WTC11 (cell line): ENCODE measurements around the gene HINFP.

Experiments used
- CREB1 ChIP-seq: sonication (generic); formaldehyde crosslinking; IDR thresholded peaks from 2 replicates; pipeline ENCODE4 v1.8.0; 2023; ENCODE audit warnings: mild to moderate bottlenecking, missing genetic modification reagents
- MYBL2 ChIP-seq: sonication (generic); formaldehyde crosslinking; IDR thresholded peaks from 2 replicates; pipeline ENCODE4 v1.8.1; 2023; ENCODE audit warnings: mild to moderate bottlenecking, moderate library complexity, missing genetic modification reagents
- TF ChIP-seq, protein P1 (sequence below): fragments of 200-600 bp; IDR thresholded peaks from 2 replicates; pipeline ENCODE4 v1.8.0; 2022; ENCODE audit warnings: antibody characterized with exemption
- TF ChIP-seq, protein P2 (sequence below): sonication (generic); formaldehyde crosslinking; conservative IDR thresholded peaks from 2 replicates; pipeline ENCODE4 v1.8.1; 2022; ENCODE audit warnings: mild to moderate bottlenecking, missing genetic modification reagents

DNA sequence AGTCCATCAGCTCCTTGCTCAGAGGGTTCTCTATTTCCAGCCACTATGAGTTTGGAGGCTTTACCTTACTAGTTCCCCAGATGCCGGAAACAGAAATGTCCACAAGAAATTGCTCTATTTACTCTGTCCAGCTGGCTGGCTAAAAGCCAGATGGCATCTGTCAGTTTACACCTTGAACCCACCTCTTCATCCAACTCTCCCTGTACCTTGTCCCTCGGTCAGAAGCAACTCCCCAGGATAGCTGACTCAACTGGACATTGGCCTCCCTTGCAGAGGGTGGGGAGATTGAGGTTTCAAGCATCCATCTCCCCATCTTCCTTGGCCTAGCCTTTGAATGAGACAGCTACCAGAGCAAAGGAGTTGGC lies 12.5 kb upstream of the HINFP start:
- TF ChIP-seq CREB1 (no peak), MYBL2 (no peak)
- TF ChIP-seq, protein P1, sequence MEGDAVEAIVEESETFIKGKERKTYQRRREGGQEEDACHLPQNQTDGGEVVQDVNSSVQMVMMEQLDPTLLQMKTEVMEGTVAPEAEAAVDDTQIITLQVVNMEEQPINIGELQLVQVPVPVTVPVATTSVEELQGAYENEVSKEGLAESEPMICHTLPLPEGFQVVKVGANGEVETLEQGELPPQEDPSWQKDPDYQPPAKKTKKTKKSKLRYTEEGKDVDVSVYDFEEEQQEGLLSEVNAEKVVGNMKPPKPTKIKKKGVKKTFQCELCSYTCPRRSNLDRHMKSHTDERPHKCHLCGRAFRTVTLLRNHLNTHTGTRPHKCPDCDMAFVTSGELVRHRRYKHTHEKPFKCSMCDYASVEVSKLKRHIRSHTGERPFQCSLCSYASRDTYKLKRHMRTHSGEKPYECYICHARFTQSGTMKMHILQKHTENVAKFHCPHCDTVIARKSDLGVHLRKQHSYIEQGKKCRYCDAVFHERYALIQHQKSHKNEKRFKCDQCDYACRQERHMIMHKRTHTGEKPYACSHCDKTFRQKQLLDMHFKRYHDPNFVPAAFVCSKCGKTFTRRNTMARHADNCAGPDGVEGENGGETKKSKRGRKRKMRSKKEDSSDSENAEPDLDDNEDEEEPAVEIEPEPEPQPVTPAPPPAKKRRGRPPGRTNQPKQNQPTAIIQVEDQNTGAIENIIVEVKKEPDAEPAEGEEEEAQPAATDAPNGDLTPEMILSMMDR, result no peak
- TF ChIP-seq, protein P2, sequence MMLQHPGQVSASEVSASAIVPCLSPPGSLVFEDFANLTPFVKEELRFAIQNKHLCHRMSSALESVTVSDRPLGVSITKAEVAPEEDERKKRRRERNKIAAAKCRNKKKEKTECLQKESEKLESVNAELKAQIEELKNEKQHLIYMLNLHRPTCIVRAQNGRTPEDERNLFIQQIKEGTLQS (CRISPR knock-in tag), result no peak
